ENCODE results near the gene MDP1.

DNA sequence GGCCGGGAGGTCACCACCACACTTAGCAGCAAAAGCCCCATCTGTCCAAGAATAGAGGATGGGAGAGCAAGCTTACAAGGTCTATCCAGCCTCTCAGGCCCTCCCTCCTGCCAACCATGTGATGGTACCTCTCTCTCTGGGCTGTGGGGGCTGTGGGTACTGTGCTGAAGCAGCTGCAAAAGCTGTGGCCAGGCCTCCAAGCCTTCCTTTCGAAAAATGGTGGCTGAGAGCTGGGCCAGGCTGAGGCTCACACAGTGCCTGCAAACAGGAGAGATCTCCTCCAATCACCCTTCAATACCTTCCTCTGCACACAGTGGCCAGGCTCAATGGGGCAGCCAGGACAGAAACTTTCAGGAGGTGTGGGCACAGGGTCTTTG, 28.3 kb downstream of the MDP1 start:
- no peak for TF ChIP-seq POLR2AphosphoS5 (IDR thresholded peaks at IDR 0.05)
- TF ChIP-seq, protein P1, sequence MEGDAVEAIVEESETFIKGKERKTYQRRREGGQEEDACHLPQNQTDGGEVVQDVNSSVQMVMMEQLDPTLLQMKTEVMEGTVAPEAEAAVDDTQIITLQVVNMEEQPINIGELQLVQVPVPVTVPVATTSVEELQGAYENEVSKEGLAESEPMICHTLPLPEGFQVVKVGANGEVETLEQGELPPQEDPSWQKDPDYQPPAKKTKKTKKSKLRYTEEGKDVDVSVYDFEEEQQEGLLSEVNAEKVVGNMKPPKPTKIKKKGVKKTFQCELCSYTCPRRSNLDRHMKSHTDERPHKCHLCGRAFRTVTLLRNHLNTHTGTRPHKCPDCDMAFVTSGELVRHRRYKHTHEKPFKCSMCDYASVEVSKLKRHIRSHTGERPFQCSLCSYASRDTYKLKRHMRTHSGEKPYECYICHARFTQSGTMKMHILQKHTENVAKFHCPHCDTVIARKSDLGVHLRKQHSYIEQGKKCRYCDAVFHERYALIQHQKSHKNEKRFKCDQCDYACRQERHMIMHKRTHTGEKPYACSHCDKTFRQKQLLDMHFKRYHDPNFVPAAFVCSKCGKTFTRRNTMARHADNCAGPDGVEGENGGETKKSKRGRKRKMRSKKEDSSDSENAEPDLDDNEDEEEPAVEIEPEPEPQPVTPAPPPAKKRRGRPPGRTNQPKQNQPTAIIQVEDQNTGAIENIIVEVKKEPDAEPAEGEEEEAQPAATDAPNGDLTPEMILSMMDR (IDR thresholded peaks at IDR 0.05), result no peak
- no peak for TF ChIP-seq POLR2A (IDR thresholded peaks at IDR 0.05)

All from prostate gland (tissue), 2 donors.